Measurements from ENCODE around the gene FOXO1.

Gene FOXO1

DNA sequence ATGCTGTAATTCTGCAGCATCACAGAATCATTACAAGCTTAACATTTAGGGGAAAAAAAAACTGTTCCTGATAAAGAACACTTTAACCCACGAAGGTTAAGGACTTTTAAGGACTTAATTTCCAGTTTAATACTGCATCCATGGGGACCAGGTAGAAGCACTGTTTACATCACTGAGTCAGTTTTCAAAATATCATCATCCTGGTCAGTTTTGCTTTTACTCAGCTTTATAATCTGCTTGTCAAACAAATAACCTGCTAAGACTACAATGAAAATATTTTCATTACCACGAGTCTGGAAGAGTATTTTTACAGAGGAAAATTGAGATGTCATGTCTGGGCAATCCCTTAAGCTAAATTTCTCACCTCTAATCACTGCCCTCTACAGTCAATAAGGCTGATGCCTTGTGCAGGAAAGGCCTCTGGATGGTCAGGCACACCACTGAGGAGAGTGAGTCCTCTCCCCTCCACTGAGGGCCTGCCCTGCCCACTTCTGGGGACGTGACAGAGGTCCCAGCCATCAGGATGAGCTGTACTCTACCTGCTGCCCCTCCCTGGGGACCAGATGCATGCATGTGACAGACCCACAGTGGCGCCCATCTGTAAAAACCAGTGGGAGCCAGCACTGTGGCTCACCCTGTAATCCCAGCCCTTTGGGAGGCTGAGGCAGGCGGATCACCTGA, 31.0 kb downstream of the FOXO1 start:
- no peak for DNase-seq

- DNase-seq: no peak
Observed at GRCh38 chr13:40632915-40633314, 33.5 kb downstream of the FOXO1 start.

GRCh38 chr13:40631605-40632004, 34.8 kb downstream of the FOXO1 start:
- DNase-seq: no peak

- no peak for DNase-seq
Observed at GRCh38 chr13:40629678-40630384, 36.6 kb downstream of the FOXO1 start.

DNA sequence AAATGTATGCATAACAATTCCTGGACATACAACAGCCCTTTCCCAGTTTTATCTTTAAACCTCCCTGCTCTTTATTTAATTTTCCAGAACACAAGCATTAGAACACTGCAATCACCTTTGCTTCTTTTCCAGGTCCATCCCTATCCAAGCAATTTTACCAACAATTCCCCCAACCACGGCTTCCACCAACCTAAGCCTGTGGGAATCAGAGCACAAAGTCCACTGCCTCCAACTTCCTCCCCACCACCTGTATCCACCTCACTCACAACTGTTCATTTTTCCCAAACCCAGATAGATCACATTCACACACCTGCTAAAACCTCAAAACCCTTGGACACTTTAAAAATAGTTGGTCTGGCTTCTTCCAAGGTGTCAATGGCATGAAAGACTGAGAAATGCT, 39.5 kb downstream of the FOXO1 start:
- no peak for DNase-seq

DNA sequence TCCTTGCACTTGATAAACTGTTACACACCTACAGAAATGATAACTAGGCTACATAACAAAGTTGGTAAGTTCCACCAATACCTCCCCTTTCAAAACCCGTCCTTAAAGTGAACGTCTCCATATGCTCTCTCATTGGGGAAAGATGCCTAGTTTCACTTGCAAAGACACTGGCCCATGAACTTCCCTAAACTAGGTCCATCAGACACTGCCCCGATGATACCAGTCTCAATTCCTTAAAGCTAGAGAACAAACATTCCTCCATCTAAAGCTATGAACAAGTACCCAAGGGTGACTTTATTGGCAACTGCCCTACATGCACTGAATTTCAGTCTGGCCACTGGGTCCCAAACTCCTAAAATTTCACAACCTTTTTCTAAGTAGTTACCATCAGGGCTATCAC, 39.9 kb downstream of the FOXO1 start:
- no peak for DNase-seq

DNA sequence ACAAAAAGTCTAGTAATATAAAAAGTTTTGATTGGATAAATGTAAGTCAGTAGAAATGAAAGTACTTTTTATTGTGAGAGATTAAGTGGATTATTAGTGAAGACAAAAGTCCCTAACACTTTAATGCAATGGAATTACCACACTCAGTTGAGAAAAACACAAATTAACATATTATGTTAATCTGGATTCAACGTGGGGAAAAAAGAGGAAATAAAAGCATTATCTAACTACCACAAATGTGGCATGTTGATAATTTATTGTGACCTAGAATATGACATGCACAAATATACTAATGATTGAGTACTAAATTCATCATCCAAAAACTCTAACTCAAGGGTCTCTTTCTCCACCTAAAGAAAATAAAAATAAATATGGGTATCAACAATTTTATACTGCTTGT, 41.5 kb downstream of the FOXO1 start:
- DNase-seq: no peak

DNA sequence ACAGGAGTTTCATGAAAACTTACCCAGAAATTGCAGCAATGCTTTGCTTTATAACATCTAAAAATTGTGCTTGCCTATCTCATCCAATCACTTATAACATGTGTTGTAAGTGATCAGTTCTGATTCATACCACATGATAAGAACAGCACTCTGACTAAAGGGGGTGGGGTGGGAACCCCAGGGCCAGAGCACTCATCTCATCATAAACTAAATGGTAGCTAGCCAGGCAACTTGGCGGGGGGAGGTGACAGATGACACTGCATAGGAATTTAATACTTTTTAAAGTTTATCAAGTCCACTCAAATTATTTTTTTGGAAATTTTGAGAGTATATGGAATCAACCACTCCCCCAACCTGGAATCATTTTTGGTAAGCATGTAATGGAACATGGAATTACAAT, 42.1 kb downstream of the FOXO1 start:
- no peak for DNase-seq

- no peak for DNase-seq
Observed at GRCh38 chr13:40622761-40623160, 43.7 kb downstream of the FOXO1 start.

GRCh38 chr13:40622246-40622645, 44.2 kb downstream of the FOXO1 start:
- DNase-seq: no peak

- no peak for DNase-seq
Observed at GRCh38 chr13:40619479-40619814, 47.0 kb downstream of the FOXO1 start.

DNA sequence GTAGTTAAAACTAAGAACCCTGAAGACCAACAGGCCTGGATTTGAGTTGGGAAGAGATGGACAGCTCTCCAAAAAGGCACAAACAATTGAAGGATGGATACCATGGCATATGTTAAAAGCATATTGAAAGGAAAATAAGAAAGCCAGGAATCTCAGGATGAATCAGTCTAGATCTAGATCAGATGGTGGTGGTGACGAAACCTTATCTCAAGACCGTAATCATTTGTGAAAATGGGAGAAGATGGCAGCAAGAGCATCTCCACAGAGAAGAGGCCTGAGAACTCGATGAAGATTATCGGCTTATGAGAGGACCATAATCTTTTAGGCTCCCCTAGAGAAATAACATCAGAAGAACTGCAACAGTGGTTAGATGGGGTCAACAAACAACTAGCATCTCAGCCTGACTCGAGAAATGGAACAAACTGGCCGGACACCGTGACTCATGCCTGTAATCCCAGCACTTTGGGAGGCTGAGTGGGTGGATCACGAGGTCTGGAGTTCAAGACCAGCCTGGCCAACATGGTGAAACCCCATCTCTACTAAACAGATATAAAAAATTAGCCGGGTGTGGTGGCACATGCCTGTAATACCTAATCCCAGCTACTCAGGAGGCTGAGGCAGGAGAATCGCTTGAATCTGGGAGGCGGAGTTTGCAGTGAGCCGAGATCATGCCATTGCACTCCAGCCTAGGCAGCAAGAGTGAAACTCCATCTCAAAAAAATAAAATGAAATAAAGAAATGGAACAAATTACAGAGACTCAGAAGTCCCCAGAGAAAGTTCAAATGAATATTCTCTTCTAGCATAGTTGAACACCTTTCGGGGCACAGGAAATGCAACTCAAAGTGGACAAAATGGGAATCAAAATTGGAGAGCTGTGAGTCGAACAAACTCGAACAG, 47.6 kb downstream of the FOXO1 start:
- DNase-seq: no peak

DNA sequence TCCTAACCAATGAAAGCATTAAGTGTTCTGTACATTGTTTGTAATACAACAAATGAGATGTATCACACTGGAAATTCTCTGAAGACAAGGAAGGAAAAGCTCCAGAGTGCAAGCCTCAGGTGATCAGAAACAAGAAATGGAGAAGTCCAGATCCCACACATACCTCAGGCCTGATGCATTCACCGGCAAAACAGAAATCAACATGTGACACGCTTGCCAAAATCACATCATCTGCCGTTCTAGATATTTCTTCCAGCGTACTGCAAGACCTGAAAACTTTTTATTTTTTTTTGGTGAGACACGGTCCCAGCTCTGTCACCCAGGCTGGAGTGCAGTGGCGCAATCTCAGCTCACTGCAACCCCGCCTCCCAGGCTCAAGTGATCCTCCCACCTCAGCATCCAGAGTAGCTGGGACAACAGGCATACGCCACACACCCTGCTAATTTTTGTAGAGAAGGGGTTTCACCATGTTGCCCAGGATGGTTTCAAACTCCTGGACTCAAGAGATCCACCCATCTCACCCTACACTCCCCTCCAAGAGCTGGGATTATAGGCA, 48.6 kb downstream of the FOXO1 start:
- no peak for DNase-seq

- DNase-seq: no peak
Observed at GRCh38 chr13:40615619-40616018, 50.8 kb downstream of the FOXO1 start.

DNA sequence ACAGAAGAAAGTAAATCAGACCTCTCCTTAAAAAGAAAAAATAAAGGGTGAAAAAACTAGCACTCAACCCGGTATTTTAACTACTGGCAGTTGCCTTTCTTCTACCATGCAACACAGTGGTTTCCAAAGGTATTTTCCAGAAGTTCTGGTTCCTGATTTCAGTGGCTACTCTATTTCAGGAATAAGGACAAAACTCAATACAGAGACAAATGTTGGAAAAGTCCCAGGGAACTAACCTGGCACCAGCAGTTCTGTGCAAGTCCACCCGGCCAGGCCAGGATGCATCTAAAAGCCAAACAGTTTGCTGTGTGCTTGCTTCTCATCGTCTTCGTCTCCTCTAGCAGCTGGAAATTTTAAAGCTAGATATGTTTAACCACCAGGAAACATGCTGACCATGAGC, 52.5 kb downstream of the FOXO1 start:
- DNase-seq: no peak

DNA sequence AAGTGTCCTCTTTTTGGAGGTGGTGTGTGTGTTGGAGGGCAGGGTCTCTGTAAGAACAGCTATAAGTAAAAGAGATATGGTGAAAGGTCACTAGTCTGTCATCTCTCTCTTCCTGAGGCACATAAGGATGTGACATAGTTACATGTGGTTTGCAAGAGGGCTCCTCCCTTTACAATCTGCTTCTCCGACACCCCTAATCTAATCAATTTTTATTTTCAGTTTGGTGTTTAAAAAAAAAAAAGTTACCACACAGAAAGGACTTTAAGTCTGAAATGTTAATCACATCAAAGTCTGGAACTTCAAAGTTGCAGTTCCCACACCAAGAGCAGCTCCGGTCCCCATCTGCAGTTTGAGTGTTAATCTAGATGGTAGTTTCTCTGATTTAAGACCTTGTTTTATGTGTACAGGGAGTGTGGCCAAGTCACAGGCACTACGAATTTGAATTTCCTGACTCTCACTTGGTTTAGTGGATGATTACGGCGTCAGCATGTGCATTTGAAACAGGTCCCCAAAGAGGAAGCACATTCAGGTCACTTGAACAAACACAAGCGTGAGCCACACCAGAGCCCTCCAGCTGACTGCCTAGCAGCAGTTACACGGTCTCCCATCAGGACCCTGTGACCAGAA, 53.1 kb downstream of the FOXO1 start:
- no peak for DNase-seq

GRCh38 chr13:40612041-40612440, 54.4 kb downstream of the FOXO1 start:
- no peak for DNase-seq

DNA sequence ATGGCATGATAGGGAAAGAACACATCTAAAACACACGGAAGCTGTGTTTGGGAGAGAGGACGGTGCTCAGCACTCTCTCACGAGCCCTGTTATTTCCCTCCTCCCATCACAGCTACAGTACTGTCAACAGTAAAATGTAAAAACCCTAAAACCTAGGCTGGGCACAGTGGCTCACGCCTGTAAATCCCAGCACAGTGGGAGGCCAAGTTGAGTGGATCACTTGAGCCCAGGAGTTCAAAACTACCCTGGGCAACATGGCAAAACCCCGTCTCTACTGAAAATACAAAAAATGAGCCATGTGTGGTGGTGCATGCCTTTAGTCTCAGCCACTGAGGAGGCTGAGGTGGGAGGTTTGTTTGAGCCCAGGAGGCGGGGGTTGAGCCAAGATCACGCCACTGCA, 54.8 kb downstream of the FOXO1 start:
- DNase-seq: no peak

DNA sequence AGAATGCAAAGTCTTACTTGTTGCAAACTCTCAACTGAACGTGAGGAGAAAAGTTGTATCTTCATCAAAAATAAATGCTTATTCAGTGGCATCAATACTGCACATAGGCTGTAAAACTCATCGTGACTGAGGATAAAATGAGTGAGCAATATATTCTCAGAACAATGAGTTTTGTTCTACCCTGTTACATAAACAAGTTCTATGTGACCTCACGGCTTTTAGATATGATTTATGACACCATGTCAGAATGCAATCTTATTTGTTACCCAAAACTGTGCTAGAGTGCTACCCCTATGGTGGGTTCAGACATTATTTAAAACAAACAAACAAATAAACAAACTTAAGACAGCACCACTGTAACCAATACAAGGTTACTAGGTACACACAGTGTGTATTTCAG, 55.4 kb downstream of the FOXO1 start:
- DNase-seq: no peak

GRCh38 chr13:40609972-40610726, 56.3 kb downstream of the FOXO1 start:
- no peak for DNase-seq

GRCh38 chr13:40608308-40608707, 58.1 kb downstream of the FOXO1 start:
- no peak for DNase-seq

- DNase-seq: no peak
Observed at GRCh38 chr13:40605573-40605972, 60.9 kb downstream of the FOXO1 start.

Data from activated gamma-delta T cell (primary cell).